Endometrial microvascular endothelial cells (primary cell): ENCODE data around the gene TRAF3IP1. TPM values are rescaled to one million over a fixed set of nuclear protein-coding genes. Genes with fewer than 3 reads are reported as not detected.
"Not testable (repeated sequence)": the region's sequence is repeated elsewhere in the genome, so short reads cannot be mapped to it uniquely, and the experiment has no call there.

Experiments used
- in situ Hi-C: cut with HindIII; loops from 2 replicates; pipeline ENCODE4 v1.10.0; 2017; ENCODE audit warnings: low sequenced_read_pairs, low pct_unique_long_range_greater_than_20kb; ENCODE audit errors: inconsistent ontology term
- total RNA-seq: library from RNA; depleted of rRNA; stranded (reverse); fragments of >200 nt; gene quantifications from one replicate; pipeline ENCODE4 v1.2.3, GENCODE V29; 2015; ENCODE audit errors: inconsistent ontology term

The TRAF3IP1 gene
- total RNA-seq, 1 donor from 2014 or later, result 3.5 TPM

DNA sequence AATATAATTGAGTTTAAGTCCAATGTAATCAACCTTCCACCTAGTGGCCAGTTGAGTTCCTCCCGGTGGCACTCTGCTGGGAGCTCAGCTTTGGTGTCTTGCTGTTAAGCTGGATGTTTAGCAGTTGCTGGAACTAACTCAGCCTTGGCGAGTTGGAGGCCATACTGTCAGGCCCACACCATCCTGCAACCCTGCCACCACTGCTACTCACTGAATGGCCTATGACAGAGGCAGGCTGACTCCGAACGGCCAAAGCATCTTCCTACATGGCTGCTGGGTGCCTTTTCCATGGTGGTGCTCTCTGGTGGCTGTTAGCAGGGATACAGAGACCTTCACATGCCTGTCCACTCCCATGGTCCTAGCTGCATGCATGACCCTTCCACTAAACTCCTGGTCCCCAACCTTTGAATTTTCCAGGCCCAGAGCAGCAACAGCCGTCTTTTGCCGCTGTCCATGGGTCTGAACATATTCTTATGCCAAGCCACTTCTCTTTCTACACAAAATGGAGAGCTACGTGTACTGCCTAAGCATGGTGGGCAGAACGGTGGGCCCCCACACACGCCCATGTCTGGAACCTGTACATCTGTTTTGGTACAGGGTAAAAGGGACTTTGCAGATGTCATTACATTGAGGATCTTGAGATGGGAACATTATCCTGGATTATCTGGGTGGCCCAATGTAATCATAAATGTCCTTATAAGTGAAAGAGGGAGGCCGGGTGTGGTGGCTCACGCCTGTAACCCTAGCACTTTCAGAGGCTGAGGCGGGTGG, 15.0 kb upstream of the TRAF3IP1 start:
- in situ Hi-C loops, result no loop called here

DNA sequence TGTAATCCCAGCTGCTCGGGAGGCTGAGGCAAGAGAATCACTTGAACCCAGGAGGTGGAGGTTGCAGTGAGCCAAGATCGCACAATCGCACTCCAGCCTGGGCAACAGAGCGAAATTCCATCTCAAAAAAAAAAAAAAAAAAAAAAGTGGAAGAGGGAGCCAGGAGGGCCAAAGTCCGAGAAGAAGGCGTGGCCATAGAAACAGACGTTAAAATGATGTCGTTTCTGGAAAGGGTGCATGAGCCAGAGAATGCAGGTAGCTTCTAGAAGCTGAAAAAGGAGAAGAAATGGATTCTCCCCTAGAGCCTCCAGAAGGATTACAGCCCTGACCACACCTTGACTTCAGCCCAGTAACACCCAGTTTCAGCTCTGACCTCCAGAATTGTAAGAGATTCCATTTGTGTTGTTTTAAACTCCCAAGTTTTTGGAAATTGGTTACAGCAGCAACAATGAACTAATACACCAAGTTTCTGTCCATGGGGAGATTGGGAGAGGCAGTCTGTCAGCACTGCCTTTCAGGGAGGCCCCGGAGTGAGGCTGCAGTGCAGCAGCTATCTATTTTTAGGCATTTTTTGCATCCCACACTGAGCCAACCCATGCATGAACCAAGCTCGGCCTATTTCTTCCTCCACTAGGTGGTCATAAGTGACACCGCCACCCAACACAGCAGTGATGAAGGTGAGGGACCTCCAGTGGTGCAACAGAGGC, 14.2 kb upstream of the TRAF3IP1 start:
- in situ Hi-C loops, result no loop called here

DNA sequence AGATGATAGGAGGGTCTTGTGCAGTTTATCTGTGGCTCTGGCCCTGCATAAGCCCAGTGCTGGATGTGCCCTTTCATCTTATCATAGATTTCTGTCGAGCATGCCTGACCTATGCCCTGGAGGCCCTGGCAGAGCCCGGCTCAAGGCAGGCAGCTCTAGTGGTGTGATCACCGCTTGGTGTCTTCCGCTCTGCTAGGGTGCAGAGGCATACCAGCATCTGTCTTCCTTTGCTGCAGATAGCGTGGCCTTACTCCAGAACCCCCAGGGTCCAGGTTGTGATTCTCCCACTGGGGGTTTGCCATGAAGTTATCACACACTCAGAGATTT, 13.7 kb upstream of the TRAF3IP1 start:
- in situ Hi-C loops, result no loop called here

DNA sequence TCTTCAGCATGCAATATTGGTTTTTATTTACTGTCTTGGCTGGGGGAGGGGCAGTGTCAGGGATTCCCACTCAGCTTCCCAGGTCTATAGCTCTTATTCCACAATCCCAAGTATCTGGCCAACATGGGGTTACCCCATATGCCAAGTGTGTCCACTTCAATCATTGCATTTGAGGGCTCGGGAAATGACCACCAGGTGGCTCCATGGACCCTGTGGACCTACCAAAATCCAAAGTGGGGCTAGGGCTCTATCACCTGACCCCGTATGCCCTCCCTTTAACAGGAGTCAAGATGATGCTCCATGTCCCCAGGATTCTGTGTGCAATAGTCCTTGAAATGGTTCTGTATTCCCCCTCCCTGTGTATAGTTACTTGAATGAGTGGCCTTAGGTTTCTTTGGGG, 12.1 kb upstream of the TRAF3IP1 start:
- in situ Hi-C loops, result no loop called here

DNA sequence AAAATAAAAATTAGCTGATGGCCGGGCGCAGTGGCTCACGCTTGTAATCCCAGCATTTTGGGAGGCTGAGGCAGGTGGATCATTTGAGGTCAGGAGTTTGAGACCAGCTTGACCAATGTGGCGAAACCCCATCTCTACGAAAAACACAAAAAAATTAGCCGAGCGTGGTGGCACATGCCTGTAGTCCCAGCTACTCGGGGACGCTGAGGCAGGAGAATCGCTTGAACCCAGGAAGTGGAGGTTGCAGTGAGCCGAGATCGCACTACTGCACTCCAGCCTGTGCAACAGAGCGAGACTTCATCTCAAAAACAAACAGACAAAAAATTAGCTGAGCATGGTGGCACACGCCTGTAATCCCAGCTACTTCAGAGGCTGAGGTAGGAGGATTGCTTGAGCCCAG, 9.6 kb upstream of the TRAF3IP1 start:
- in situ Hi-C loops, result not testable (repeated sequence)

DNA sequence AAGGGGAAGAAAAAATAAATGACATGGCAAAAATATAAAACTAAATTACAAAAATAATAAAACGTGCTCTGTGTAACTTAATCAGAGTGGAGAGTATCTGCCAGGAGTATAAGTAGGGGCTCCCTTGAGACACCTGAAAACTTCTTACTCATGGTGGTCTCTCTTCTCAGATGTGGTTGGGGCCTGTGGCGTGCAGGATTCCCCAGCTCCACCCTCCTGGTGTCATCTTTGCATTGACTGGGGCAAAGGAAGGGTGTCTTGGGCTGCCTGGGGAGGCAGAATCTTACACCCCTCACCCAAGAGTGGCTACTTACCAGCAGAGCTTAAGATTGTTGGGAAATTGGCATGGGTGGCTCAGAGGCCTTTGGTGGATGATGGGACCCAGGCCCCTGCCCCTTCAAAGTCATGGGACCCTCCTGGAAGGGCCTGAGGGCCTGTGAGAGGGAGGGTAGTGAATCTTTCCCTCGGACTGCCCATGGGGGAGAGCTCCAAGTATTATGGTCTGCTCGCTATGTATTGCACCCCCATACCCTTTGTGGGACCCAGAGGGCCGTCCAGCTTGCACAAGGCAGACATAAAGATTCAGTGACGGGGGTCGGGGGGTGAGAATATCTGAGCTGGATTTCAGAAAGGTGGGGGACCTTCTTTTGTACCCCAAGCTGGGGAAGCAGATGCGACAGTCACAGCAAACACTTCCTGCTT, 6.9 kb upstream of the TRAF3IP1 start:
- in situ Hi-C loops, result no loop called here

DNA sequence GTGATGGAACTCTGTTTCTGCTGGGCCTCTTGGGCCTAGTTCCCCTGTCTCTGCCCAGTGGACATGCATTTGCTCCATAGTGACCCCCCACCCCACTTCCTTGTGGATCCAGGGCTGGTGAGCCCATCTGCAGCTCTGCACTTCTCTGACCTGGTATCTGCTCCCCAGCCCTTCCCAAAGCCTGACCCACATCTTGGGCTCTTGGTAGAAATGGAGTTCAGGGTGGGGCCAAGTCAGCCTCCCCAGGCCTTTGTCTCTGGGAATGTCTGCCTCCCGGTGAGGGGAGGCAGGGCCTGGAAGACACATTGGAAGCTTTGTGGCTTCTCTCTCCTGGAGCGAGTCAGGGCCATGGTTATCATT, 6.3 kb upstream of the TRAF3IP1 start:
- in situ Hi-C loops, result no loop called here

DNA sequence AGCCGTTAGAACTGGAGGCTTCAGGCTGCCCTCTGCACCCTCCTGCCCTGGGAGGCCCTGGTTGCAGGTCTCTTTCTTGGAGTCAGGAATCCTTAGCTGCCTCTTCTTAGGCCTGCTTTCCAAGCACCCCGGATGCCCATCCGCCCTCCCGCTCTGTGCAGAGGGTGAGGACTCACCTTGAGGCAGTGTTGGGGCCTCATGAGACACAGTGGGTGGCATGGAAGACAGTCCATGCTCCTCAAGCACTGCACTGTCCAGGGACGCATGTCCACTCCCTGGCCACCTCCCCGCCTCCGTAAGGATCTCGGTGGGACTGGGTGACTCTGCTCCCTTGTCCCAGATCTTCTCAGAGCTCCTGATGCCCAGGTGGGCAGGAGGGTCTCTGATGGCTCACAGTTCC, 5.7 kb upstream of the TRAF3IP1 start:
- in situ Hi-C loops, result no loop called here

DNA sequence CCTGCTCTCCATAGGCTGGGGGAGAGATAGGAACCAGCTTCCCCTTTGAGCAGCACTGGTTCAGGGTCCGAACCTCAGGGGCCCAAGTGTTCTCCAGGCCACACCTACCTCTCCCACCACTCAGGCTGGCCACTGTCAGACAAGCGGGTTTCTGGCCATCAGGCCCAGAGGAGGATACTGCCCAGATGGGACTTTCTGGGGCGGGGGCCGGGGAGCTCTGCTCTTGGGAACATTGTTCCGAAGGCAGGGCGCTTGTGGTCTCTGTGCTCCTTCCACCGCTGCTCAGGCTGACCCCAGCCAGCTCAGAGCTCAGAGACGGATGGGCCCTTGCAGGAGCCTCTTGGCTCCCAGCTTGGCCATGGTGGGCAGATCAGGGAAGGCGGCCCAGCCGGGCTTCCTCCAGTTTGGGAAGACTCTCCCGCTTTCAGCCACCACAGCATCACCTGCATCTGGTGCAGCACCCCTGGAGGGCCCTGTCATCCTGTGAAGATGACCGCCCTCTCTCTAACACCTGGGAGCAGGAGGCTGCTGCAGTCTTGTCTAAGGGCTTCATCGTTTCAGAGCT, 5.2 kb upstream of the TRAF3IP1 start:
- in situ Hi-C loops, result no loop called here

DNA sequence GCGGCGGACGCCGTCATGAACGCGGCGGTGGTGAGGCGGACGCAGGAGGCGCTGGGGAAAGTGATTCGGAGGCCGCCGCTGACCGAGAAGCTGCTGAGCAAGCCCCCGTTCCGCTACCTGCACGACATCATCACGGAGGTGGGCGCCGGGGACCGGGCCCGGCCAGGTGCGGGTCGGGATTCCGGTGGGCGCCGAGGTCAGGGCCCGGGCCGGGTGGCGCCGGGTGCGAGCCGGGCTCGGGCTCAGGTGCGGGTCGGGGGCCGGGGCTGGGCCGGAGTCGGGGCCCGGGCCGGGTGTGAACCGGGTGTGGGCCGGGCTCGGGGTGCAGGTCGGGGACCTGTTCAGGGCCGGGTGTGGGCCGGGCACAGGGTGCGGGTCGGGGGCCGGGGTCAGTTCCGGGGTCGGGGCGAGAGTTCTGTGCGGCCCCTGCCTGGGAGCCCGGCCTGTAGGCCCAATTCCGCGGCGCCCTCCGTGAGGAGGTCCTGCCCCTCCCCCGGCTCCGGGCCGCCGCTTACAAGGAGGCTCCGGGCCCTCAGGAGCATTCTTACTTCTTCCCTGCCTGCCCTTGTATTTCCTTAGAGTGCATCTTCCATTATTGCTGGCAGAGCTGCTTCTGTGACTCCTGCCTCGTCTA, 447 bp downstream of the TRAF3IP1 start:
- in situ Hi-C loops, result no loop called here

DNA sequence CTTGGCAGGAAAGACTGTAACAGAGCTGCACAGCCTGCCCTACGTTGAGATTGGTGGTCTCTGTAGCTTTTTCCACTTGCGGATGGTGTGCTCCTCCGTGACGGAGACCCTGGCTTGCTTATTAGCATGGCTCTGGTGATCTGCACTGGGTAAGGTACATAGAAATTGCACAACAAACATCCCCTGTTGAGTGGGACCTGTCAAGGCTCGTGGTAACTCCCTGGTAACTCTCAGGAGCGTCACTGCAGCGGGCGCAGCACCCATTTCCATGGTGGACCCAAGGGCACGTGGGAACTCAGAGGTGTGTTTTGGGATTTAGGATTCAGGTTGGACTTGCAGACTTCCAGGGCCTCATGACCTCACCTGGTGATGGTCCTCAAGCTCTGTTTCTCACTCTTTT, 1.1 kb downstream of the TRAF3IP1 start:
- in situ Hi-C loops, result no loop called here

DNA sequence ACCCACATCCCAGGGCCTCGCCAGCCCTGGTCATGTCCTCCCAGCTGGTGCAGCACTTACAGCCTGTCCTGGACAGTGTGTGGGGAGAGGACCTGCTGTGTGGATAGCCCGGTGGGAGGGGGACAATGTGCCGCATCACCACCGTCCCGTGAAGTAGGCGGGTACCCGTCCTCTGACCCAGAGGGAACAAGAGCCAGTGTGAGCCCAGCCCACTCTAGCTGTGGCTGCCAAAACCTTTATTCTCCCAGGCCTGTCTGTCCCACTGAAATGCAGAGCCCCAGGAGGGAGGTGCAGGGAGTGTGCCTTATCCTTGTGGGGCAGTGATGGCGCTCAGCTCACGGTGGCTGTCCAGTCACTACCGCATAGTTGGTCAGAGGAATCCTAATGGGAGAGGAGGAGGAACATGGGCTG, 1.7 kb downstream of the TRAF3IP1 start:
- in situ Hi-C loops, result no loop called here

DNA sequence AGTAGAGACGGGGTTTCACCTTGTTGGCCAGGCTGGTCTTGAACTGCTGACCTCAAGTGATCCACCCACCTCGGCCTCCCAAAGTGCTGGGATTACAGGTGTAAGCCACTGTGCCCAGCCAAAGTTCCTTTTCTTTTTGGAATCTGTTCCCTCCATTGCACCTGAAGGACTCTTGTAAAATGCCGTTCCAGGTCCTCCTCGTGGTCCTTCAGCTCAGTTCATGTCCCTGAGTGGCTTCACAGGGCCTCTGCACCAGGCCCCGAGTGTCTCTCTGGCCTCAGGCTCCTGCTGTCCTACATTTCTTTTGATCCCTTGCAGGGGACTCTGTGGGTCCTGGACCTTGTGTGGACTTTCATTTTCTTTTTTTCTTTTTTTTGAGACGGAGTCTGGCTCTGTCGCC, 3.9 kb downstream of the TRAF3IP1 start:
- in situ Hi-C loops, result not testable (repeated sequence)

DNA sequence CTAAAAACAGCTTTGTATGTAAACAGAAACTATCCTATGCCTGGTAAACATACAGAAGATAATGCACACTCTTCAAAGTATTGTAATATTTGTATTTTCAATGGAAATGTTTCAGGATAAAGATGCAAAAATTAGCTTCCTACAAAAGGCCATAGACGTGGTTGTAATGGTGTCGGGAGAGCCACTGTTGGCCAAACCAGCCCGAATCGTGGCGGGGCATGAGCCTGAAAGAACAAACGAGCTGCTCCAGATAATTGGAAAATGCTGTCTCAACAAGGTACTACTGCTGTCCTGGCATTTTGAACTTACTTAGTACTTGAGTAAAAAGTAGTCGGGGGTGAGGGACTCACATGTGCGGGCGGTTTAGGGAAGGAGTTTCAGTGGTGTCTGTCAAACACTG, 5.4 kb downstream of the TRAF3IP1 start:
- in situ Hi-C loops, result no loop called here

DNA sequence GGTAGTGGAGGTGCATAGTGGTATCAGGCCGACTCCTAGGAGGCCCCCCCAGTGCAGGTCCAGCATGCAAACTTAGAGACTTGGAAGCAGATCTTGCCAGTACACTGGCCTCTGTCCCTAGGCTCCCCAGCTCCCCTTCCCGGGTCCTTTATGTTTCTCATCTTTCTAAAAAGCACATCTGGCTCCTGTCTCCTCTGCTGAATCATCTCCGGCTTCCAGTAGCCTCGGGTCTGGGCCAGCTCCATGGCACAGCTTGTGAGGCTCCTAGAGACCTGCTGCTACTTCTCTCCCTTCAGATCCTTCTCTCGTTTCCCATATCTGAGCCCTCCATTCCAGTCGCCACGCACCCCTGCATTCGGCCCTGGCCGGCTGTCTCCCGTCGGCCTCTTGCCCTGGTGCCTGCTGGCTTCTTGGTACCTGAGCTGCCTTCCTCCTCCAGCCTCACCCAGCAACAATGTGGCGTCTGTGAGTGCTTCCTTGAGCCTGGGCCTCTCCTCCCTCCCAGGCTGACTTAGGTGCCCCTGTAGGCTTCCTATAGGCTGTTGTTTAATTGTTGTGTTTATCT, 6.6 kb downstream of the TRAF3IP1 start:
- in situ Hi-C loops, result no loop called here

DNA sequence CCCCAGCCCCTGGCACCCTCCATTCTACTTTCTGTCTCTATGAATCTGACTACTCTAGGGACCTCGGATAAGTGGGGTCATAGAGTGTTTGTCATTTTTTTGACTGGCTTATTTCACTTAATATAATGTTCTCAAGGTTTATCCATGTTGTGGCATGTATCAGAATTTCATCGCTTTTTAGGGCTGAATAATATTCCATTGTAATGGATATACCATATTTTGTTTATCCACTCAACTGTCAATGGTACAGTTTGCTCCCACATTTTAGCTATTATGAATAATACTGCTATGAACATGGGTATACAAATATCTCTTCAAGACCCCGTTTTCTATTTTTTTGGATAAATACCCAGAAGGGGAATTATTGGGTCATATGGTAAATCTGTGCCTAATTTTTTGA, 7.4 kb downstream of the TRAF3IP1 start:
- in situ Hi-C loops, result no loop called here

DNA sequence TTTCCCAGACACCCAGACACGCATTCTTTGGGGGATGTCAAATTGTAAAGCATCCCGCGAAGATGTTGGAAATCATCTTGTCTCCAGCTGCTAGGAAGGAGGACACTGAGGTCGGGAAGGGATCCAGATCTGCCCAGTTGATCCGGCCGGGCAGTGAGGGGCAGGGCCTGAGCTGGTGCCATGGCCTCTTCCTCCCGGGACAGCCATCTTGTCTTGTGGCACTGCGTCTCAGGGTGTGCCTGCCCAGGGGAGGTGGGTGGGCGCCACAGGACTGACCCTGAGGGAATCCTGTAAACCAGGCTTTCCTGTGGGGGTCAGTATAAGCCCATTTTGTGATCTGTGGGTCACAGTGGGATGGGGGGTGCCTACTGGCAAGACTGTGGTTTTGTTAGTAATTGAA, 10.1 kb downstream of the TRAF3IP1 start:
- in situ Hi-C loops, result no loop called here

DNA sequence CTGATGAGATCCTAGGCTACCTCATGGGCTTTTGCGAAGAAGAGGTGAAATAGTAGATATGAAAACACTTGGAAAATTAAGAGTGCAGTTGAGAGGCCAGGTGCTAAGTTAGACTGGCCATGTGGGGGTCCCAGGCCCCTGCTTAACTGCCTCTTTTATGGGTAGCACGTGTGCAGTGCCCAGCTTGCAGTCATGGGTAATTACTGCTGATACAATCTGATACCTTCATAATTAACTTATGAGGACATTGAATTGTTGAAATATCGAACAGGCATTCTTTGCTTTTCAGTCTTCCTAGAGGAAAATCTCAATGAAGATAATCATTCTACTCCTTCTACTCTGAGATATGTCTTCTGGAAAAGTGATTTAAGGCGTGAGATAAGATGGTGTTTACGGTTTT, 11.6 kb downstream of the TRAF3IP1 start:
- in situ Hi-C loops, result no loop called here

DNA sequence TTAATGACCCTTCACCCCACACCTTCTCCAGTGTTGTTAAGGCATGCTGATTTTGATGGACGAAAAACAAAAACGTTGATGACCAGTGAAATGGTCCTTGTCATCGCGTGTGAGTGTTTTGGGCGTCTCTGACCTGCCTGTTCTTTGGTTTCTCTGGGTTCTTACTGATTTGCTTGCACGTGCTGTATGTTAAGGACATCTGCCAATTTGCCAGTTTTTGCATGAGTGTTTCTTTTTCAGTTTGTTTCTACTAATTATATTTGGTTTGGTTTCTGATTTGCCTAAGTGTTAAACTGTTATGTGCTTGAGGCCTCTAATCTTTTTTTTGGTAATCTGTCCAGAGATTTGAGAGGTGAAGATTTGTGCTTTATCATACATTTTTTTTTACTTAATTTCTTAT, 14.6 kb downstream of the TRAF3IP1 start:
- in situ Hi-C loops, result no loop called here
